HepG2 (cell line): ENCODE measurements around the gene CDH23. TPM values are rescaled to one million over a fixed set of nuclear protein-coding genes. Genes with fewer than 3 reads are reported as not detected.

Source experiments
- ATAC-seq: fragments of 200-7000 bp; cut with Tn5 transposase; 3 replicates; pipeline ENCODE4 v1.9.1; 2020; ENCODE audit warnings: mild to moderate bottlenecking, moderate library complexity
- BruUV-seq: library from RNA; stranded (reverse); fragments of 400-500 nt; replicated peaks from 2 replicates; lab custom pipeline; 2021; lab: Mats Ljungman, UMichigan
- CTCF ChIA-PET: fragments of 300-600 bp; formaldehyde crosslinking; extraction: SDS; loops from one replicate; lab custom pipeline; 2021; ENCODE audit warnings: low total read pairs, inconsistent platforms, low intra/inter-chr PET ratio; lab: Yijun Ruan, JAX
- POLR2A ChIA-PET: fragments of 350-600 bp; sonication (Branson Sonifier 250); formaldehyde crosslinking; loops from one replicate; lab custom pipeline; 2020; ENCODE audit warnings: antibody characterized with exemption, inconsistent platforms; lab: Yijun Ruan, JAX
- DNase-seq: peaks from one replicate; pipeline ENCODE4 v3.0.0-alpha.2; 2015; ENCODE audit warnings: low spot score
- FAIRE-seq: peaks from 3 replicates; lab custom pipeline; 2011; peaks lifted over from hg19 to GRCh38; lab: Jason Lieb, UNC
- H2AFZ ChIP-seq: one replicate; pipeline ENCODE4 v1.6.1; 2011; ENCODE audit warnings: low read length, inconsistent platforms
- H3K27ac ChIP-seq: fragments of 300-600 bp; 3 replicates; pipeline ENCODE4 v1.8.0; 2011; ENCODE audit warnings: mixed run types, mild to moderate bottlenecking, mixed read lengths, low read length, inconsistent platforms; ENCODE audit not compliant: insufficient read depth; ENCODE audit errors: extremely low read length
- H3K27me3 ChIP-seq, 2 experiments: fragments of 200-600 bp in 1 of 2; 2 replicates in 1 of 2; 3 replicates in 1 of 2; pipeline versions ENCODE4 v1.6.0 to v1.8.0; 2011; ENCODE audit warnings: low read length in 2 of 2, mild to moderate bottlenecking in 2 of 2, moderate library complexity in 2 of 2, inconsistent platforms in 1 of 2; ENCODE audit not compliant: insufficient read depth in 2 of 2, control insufficient read depth in 1 of 2
- H3K36me3 ChIP-seq, 2 experiments: fragments of 200-600 bp in 1 of 2; replicated peaks in 1 of 2; 2 replicates in 1 of 2; 3 replicates in 1 of 2; pipeline versions ENCODE4 v1.5.1 to v1.8.0; 2011; ENCODE audit warnings: low read length in 2 of 2, inconsistent platforms in 1 of 2; ENCODE audit not compliant: insufficient read depth in 2 of 2, control insufficient read depth in 1 of 2
- H3K4me1 ChIP-seq: 2 replicates; pipeline ENCODE4 v1.5.1; 2012; ENCODE audit warnings: low read length, inconsistent platforms; ENCODE audit not compliant: insufficient read depth
- H3K4me2 ChIP-seq: 2 replicates; pipeline ENCODE4 v1.6.0; 2011; ENCODE audit warnings: low read depth, low read length, inconsistent platforms
- H3K4me3 ChIP-seq, 3 experiments: fragments of 200-600 bp in 1 of 3; sonication (generic), shearing (Covaris generic) in 1 of 3; replicated peaks in 1 of 3; 2 replicates each; pipeline ENCODE4 v1.5.1; 2011 to 2016; ENCODE audit warnings: low read length in 3 of 3, inconsistent platforms in 2 of 3, low read depth in 2 of 3, mild to moderate bottlenecking in 2 of 3, control low read depth in 1 of 3, mixed read lengths in 1 of 3; ENCODE audit not compliant: insufficient read depth in 1 of 3
- H3K79me2 ChIP-seq: one replicate; pipeline ENCODE4 v1.6.1; 2011; ENCODE audit warnings: low read length, inconsistent platforms; ENCODE audit not compliant: insufficient read depth
- H3K9ac ChIP-seq: 2 replicates; pipeline ENCODE4 v1.6.0; 2011; ENCODE audit warnings: mild to moderate bottlenecking, low read depth, low read length, inconsistent platforms; ENCODE audit not compliant: insufficient read depth
- H3K9me3 ChIP-seq: 2 replicates; pipeline ENCODE4 v1.5.1; 2012; ENCODE audit warnings: mild to moderate bottlenecking, low read length
- H4K20me1 ChIP-seq: 2 replicates; pipeline ENCODE4 v1.6.0; 2011; ENCODE audit warnings: inconsistent platforms, mild to moderate bottlenecking, low read length, moderate library complexity; ENCODE audit not compliant: insufficient read depth
- ARID3A ChIP-seq: IDR thresholded peaks from 2 replicates; pipeline ENCODE4 v1.6.1; 2012; ENCODE audit warnings: low read depth, low read length, improper control_type of control experiment
- IKZF4 ChIP-seq: sonication (generic); formaldehyde crosslinking; IDR thresholded peaks from 2 replicates; pipeline ENCODE4 v1.5.1; 2020; ENCODE audit warnings: borderline replicate concordance, mild to moderate bottlenecking, low read depth, missing genetic modification reagents; ENCODE audit errors: not compliant biosample characterization
- MTA3 ChIP-seq: sonication (generic); formaldehyde crosslinking; IDR thresholded peaks from 2 replicates; pipeline ENCODE4 v1.4.0; 2020; ENCODE audit warnings: missing genetic modification reagents
- NFE2L1 ChIP-seq: sonication (generic); formaldehyde crosslinking; IDR thresholded peaks from 2 replicates; pipeline ENCODE4 v1.4.0; 2020; ENCODE audit warnings: missing genetic modification reagents, mild to moderate bottlenecking, borderline replicate concordance
- POLR2AphosphoS5 ChIP-seq: IDR thresholded peaks from 2 replicates; pipeline ENCODE4 v1.6.1; 2012; ENCODE audit warnings: low read depth, low read length
- REXO4 ChIP-seq: sonication (generic); formaldehyde crosslinking; IDR thresholded peaks from 2 replicates; pipeline ENCODE4 v1.8.0; 2022; ENCODE audit warnings: missing genetic modification reagents, mild to moderate bottlenecking, borderline replicate concordance
- SP4 ChIP-seq: sonication (generic); formaldehyde crosslinking; IDR thresholded peaks from 2 replicates; pipeline ENCODE4 v1.8.1; 2023; ENCODE audit warnings: mild to moderate bottlenecking, missing genetic modification reagents
- SPEN ChIP-seq: sonication (generic); formaldehyde crosslinking; IDR thresholded peaks from 2 replicates; pipeline ENCODE4 v1.5.1; 2020; ENCODE audit warnings: low read depth, mild to moderate bottlenecking, missing genetic modification reagents
- TCF12 ChIP-seq, 2 experiments: fragments of 450-650 bp in 1 of 2; sonication (generic) in 1 of 2; formaldehyde crosslinking in 1 of 2; IDR thresholded peaks; 2 replicates each; pipeline versions ENCODE4 v1.6.1 to v1.8.0; 2017 to 2022; ENCODE audit warnings: antibody characterized with exemption in 1 of 2, mild to moderate bottlenecking in 1 of 2, missing genetic modification reagents in 1 of 2, moderate library complexity in 1 of 2
- TEAD2 ChIP-seq: sonication (generic); formaldehyde crosslinking; IDR thresholded peaks from 2 replicates; pipeline ENCODE4 v1.9.0; 2021; ENCODE audit warnings: missing genetic modification reagents
- ZNF160 ChIP-seq: sonication (generic); formaldehyde crosslinking; IDR thresholded peaks from 2 replicates; pipeline ENCODE4 v1.8.0; 2022; ENCODE audit warnings: mild to moderate bottlenecking, inconsistent platforms, missing genetic modification reagents
- ZNF17 ChIP-seq: sonication (generic); formaldehyde crosslinking; IDR thresholded peaks from 2 replicates; pipeline ENCODE4 v1.5.0; 2020; ENCODE audit warnings: mild to moderate bottlenecking, missing genetic modification reagents
- WGBS: methylation state at CpG from one replicate; pipeline ENCODE4 v1.1.6; 2017; ENCODE audit warnings: low lambda C conversion rate; 5-methylcytosine and 5-hydroxymethylcytosine counted together
- in situ Hi-C: cut with HindIII; loops from 2 replicates; pipeline ENCODE4 v1.10.0; 2017; ENCODE audit warnings: low pct_unique_long_range_greater_than_20kb; ENCODE audit not compliant: extremely low pct_ligation_motif_present
- intact Hi-C: fragments of 100-400 bp; cut with micrococcal nuclease; formaldehyde crosslinking; loops from one replicate; pipeline ENCODE4 v1.10.0; 2022; ENCODE audit not compliant: unreplicated experiment
- polyA plus RNA-seq, 8 experiments: library from polyadenylated mRNA; depleted of rRNA in 3 of 8; stranded (reverse) in 7 of 8; unstranded in 1 of 8; fragments of >200 nt; fragmentation: Illumina TruSeq in 4 of 8; extraction: Trizol in 4 of 8; gene quantifications; 2 replicates each; pipeline versions ENCODE4 v1.2.1 to v1.2.3, GENCODE V29; 2011 to 2016; ENCODE audit warnings: low read depth in 4 of 8, missing spikeins in 1 of 8, mixed read lengths in 1 of 8; ENCODE audit not compliant: insufficient read depth in 1 of 8
- total RNA-seq, 5 experiments: library from RNA; depleted of rRNA; stranded (reverse); fragments of >200 nt; fragmentation: Illumina TruSeq; extraction: Trizol; gene quantifications; 2 replicates each; pipeline ENCODE4 v1.2.3, GENCODE V29; 2016; ENCODE audit warnings: low read depth in 1 of 5
- TF ChIP-seq, protein P1 (sequence below): sonication (generic); formaldehyde crosslinking; conservative IDR thresholded peaks from 2 replicates; pipeline ENCODE4 v1.5.0; 2020; ENCODE audit warnings: missing genetic modification reagents
- TF ChIP-seq, protein P2 (sequence below): sonication (generic); IDR thresholded peaks from 2 replicates; pipeline ENCODE4 v1.6.1; 2016; ENCODE audit warnings: low read depth, borderline replicate concordance

CDH23 gene
- total and polyA plus RNA-seq, 2 of the 13 experiments (the other 11 are each of a cell fraction or from before 2014, with no cell fraction given), result 0.13 TPM; not detected in 1

- DNase-seq (no peak), ATAC-seq (no peak), FAIRE-seq (no peak)
- in situ Hi-C loops, result no loop called here
- Histone ChIP-seq H3K36me3 (no peaks in the 10 kb centered on the region), H3K4me1 (peaks cover 10% of the 10 kb centered on the region), H4K20me1 (no peaks in the 10 kb centered on the region), H3K4me2 (no peak overlapping the region), H3K27ac (no peak overlapping the region), H3K79me2 (no peaks in the 10 kb centered on the region), H2AFZ (no peak overlapping the region), H3K27me3 (peaks cover 4 to 16% of the 10 kb centered on the region in 2 experiments; a peak in 4 of 5 replicates), H3K9ac (no peak overlapping the region), H3K9me3 (no peaks in the 10 kb centered on the region), H3K4me3 (no peak overlapping the region)
- no TSS peak for BruUV-seq
- intact Hi-C loops, result no loop called here
- POLR2A ChIA-PET, result no interaction called here
- TF ChIP-seq ZNF17 (CRISPR knock-in tag), result no peak
- TF ChIP-seq SPEN (CRISPR knock-in tag), result no peak
- no peak for TF ChIP-seq IKZF4
- TF ChIP-seq, protein P1, sequence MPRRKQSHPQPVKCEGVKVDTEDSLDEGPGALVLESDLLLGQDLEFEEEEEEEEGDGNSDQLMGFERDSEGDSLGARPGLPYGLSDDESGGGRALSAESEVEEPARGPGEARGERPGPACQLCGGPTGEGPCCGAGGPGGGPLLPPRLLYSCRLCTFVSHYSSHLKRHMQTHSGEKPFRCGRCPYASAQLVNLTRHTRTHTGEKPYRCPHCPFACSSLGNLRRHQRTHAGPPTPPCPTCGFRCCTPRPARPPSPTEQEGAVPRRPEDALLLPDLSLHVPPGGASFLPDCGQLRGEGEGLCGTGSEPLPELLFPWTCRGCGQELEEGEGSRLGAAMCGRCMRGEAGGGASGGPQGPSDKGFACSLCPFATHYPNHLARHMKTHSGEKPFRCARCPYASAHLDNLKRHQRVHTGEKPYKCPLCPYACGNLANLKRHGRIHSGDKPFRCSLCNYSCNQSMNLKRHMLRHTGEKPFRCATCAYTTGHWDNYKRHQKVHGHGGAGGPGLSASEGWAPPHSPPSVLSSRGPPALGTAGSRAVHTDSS (CRISPR knock-in tag), result no peak
- TF ChIP-seq REXO4, result no peak
- TF ChIP-seq, protein P2, sequence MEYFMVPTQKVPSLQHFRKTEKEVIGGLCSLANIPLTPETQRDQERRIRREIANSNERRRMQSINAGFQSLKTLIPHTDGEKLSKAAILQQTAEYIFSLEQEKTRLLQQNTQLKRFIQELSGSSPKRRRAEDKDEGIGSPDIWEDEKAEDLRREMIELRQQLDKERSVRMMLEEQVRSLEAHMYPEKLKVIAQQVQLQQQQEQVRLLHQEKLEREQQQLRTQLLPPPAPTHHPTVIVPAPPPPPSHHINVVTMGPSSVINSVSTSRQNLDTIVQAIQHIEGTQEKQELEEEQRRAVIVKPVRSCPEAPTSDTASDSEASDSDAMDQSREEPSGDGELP, result no peak
- no peak for TF ChIP-seq MTA3 (CRISPR knock-in tag)
- no peak for TF ChIP-seq TCF12 (IDR thresholded peaks at IDR 0.05)
- TF ChIP-seq TCF12 (CRISPR knock-in tag; IDR thresholded peaks at IDR 0.05), result no peak
- no peak for TF ChIP-seq ARID3A
- TF ChIP-seq POLR2AphosphoS5, result no peak
- no peak for TF ChIP-seq TEAD2
- TF ChIP-seq SP4 (CRISPR knock-in tag), result no peak
- TF ChIP-seq ZNF160 (CRISPR knock-in tag), result no peak
- TF ChIP-seq NFE2L1 (CRISPR knock-in tag), result no peak
- CTCF ChIA-PET, result no interaction called here
- 28% methylated on average over 4 of the region's 8 CpGs for WGBS
Measured at GRCh38 chr10:71516890-71517289, 120.2 kb downstream of the CDH23 start.
